K562 (cell line): ENCODE measurements around the gene RNASE8. TPM values are rescaled to one million over a fixed set of nuclear protein-coding genes. Genes with fewer than 3 reads are reported as not detected.

Source experiments
- ATAC-seq: fragments of 200-7000 bp; cut with Tn5 transposase; 3 replicates; pipeline ENCODE4 v1.9.1; 2020; ENCODE audit warnings: moderate library complexity
- BruUV-seq: library from RNA; stranded (reverse); fragments of 400-500 nt; replicated peaks from 2 replicates; lab custom pipeline; 2021; lab: Mats Ljungman, UMichigan
- CTCF ChIA-PET: fragments of 300-600 bp; formaldehyde crosslinking; extraction: SDS; loops from one replicate; lab custom pipeline; 2021; ENCODE audit warnings: low intra/inter-chr PET ratio; lab: Yijun Ruan, JAX
- POLR2A ChIA-PET: fragments of 300-600, 350-650 bp; sonication (Branson Sonifier 250); formaldehyde crosslinking; extraction: SDS; loops from one replicate; lab custom pipeline; 2021; ENCODE audit warnings: antibody characterized with exemption, inconsistent platforms; lab: Yijun Ruan, JAX
- DNase-seq, 4 experiments: peaks; one replicate each; pipeline versions ENCODE4 v3.0.0 to v3.0.0-alpha.2; 2011 to 2018; ENCODE audit warnings: low spot score in 3 of 4, mixed read lengths in 3 of 4; ENCODE audit errors: extremely low read depth in 1 of 4
- FAIRE-seq: peaks from 2 replicates; lab custom pipeline; 2011; peaks lifted over from hg19 to GRCh38; lab: Jason Lieb, UNC
- H2AFZ ChIP-seq: 2 replicates; pipeline ENCODE4 v1.6.0; 2011; ENCODE audit warnings: low read depth, low read length, control low read depth, inconsistent platforms
- H3K27ac ChIP-seq: fragments of 200-600 bp; 3 replicates; pipeline ENCODE4 v1.8.0; 2011; ENCODE audit warnings: low read depth, mild to moderate bottlenecking, control low read depth, inconsistent platforms, low read length, moderate library complexity, mixed read lengths; ENCODE audit errors: extremely low read depth
- H3K27me3 ChIP-seq, 2 experiments: fragments of 300-600 bp in 1 of 2; 2 replicates in 1 of 2; 3 replicates in 1 of 2; pipeline versions ENCODE4 v1.6.0 to v1.8.0; 2011; ENCODE audit warnings: inconsistent platforms in 2 of 2, low read length in 2 of 2, mild to moderate bottlenecking in 1 of 2, mixed read lengths in 1 of 2, moderate library complexity in 1 of 2; ENCODE audit not compliant: control insufficient read depth in 2 of 2, insufficient read depth in 2 of 2
- H3K36me3 ChIP-seq: fragments of 300-600 bp; 3 replicates; pipeline ENCODE4 v1.8.0; 2011; ENCODE audit warnings: mild to moderate bottlenecking, low read length, inconsistent platforms; ENCODE audit not compliant: control insufficient read depth, insufficient read depth
- H3K4me1 ChIP-seq, 2 experiments: fragments of 200-600 bp in 1 of 2; replicated peaks in 1 of 2; 2 replicates in 1 of 2; 3 replicates in 1 of 2; pipeline versions ENCODE4 v1.5.1 to v1.8.0; 2011; ENCODE audit warnings: inconsistent platforms in 2 of 2, low read length in 2 of 2, mild to moderate bottlenecking in 1 of 2, mixed read lengths in 1 of 2, moderate library complexity in 1 of 2; ENCODE audit not compliant: control insufficient read depth in 2 of 2, insufficient read depth in 2 of 2
- H3K4me2 ChIP-seq: 2 replicates; pipeline ENCODE4 v1.6.1; 2011; ENCODE audit warnings: low read length, control low read depth, inconsistent platforms, mixed read lengths; ENCODE audit not compliant: insufficient read depth
- H3K4me3 ChIP-seq: fragments of 200-600 bp; sonication (generic), shearing (Covaris generic); 2 replicates; pipeline ENCODE4 v1.5.1; 2016; ENCODE audit warnings: control low read depth, inconsistent platforms
- H3K79me2 ChIP-seq: fragments of 200-600 bp; 3 replicates; pipeline ENCODE4 v1.8.0; 2011; ENCODE audit warnings: low read length, inconsistent platforms; ENCODE audit not compliant: control insufficient read depth, insufficient read depth
- H3K9ac ChIP-seq, 2 experiments: 2 replicates each; pipeline versions ENCODE4 v1.6.0 to v1.6.1; 2011; ENCODE audit warnings: low read depth in 2 of 2, low read length in 2 of 2, control low read depth in 1 of 2, inconsistent platforms in 1 of 2, mild to moderate bottlenecking in 1 of 2, mixed read lengths in 1 of 2; ENCODE audit not compliant: insufficient read depth in 1 of 2
- H3K9me1 ChIP-seq: one replicate; pipeline ENCODE4 v1.6.0; 2011; ENCODE audit warnings: inconsistent platforms, mild to moderate bottlenecking, low read length, moderate library complexity; ENCODE audit not compliant: control insufficient read depth, insufficient read depth
- H3K9me3 ChIP-seq: replicated peaks from 2 replicates; pipeline ENCODE4 v1.5.1; 2011; ENCODE audit warnings: low read depth, low read length, inconsistent platforms; ENCODE audit not compliant: control insufficient read depth, insufficient read depth
- H4K20me1 ChIP-seq: replicated peaks from 2 replicates; pipeline ENCODE4 v1.6.1; 2011; ENCODE audit warnings: low read length, inconsistent platforms, mixed read lengths; ENCODE audit not compliant: control insufficient read depth, insufficient read depth
- CEBPB ChIP-seq: fragments of 450-650 bp; IDR thresholded peaks from 2 replicates; pipeline ENCODE4 v1.6.1; 2016; ENCODE audit warnings: missing genetic modification characterization, missing compliant biosample characterization
- MTF1 ChIP-seq: fragments of 250-450 bp; sonication (Bioruptor Pico); IDR thresholded peaks from 2 replicates; pipeline ENCODE4 v1.9.0; 2021; ENCODE audit warnings: moderate library complexity, mild to moderate bottlenecking, inconsistent platforms, borderline replicate concordance
- PCBP1 ChIP-seq: fragments of 200-400 bp; formaldehyde crosslinking; IDR thresholded peaks from 2 replicates; pipeline ENCODE4 v1.6.1; 2018; ENCODE audit warnings: mild to moderate bottlenecking, low read depth, low read length; ENCODE audit not compliant: poor library complexity, severe bottlenecking
- PTTG1 ChIP-seq: fragments of 450-650 bp; IDR thresholded peaks from 2 replicates; pipeline ENCODE4 v1.6.1; 2016; ENCODE audit warnings: low read depth, mild to moderate bottlenecking, missing genetic modification characterization, missing compliant biosample characterization
- SPI1 ChIP-seq: IDR thresholded peaks from 2 replicates; pipeline ENCODE4 v1.6.1; 2011; ENCODE audit warnings: low read depth, low read length, control low read depth, borderline replicate concordance
- WGBS: fragments of 100-300 bp; shearing (Covaris generic); methylation state at CpG from one replicate; pipeline ENCODE4 v1.1.6; 2016; ENCODE audit warnings: low coverage, mixed read lengths; ENCODE audit not compliant: insufficient coverage; ENCODE audit errors: missing lambda C conversion rate; 5-methylcytosine and 5-hydroxymethylcytosine counted together
- in situ Hi-C: fragments of 300-500 bp; cut with MboI; formaldehyde crosslinking; loops from 4 replicates; pipeline ENCODE4 v1.15.0; 2018; ENCODE audit warnings: inconsistent platforms, mixed read lengths
- intact Hi-C: fragments of 100-400 bp; cut with micrococcal nuclease; formaldehyde crosslinking; loops from 2 replicates; pipeline ENCODE4 v1.14.2; 2022
- polyA plus RNA-seq, 8 experiments: library from polyadenylated mRNA; depleted of rRNA in 4 of 8; stranded (reverse) in 5 of 8; unstranded in 3 of 8; fragments of >200 nt; fragmentation: Nextera tagmentation in 2 of 8; fragmentation: Illumina TruSeq in 1 of 8; extraction: Ambion mirVana in 2 of 8; extraction: Trizol in 1 of 8; gene quantifications; 2 replicates each; pipeline versions ENCODE4 v1.2.1 to v1.2.3, GENCODE V29; 2011 to 2014; ENCODE audit warnings: inconsistent platforms in 1 of 8, missing spikeins in 1 of 8
- total RNA-seq, 7 experiments: library from RNA; depleted of rRNA in 6 of 7; stranded (reverse); fragments of >200 nt in 6 of 7; fragmentation: Illumina TruSeq in 2 of 7; extraction: Trizol in 2 of 7; gene quantifications; 2 replicates each; pipeline versions ENCODE4 v1.2.1 to v1.2.3, GENCODE V29; 2011 to 2021; ENCODE audit warnings: low replicate concordance in 1 of 7
- TF ChIP-seq, protein P1 (sequence below): sonication (generic); formaldehyde crosslinking; IDR thresholded peaks from 2 replicates; pipeline ENCODE4 v1.8.0; 2022; ENCODE audit warnings: mild to moderate bottlenecking, missing genetic modification reagents

RNASE8 gene
- total and polyA plus RNA-seq, 9 of the 15 experiments (the other 6 are each of a cell fraction or from before 2014, with no cell fraction given) = not detected

DNA sequence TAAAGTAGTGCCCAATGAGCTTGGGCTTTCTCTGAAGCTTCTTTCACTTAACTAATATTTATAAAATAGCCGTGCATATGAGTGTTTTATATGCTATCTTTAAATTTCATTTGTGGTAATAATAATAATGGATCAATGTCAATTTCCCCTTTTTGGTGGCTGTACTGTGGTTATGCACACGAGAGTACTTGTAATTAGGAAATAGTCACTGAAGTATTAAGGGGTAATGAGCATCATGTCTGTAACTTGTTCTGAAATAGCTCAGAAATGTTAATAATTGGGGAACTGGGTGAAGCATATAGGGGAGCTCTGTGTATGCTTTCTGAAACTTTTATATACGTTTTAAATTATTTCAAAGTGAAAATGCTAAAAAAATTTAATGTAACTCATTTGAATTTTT, 7.0 kb upstream of the RNASE8 start:
- CTCF ChIA-PET = no interaction called here
- intact Hi-C loops = no loop called here
- no TSS peak for BruUV-seq
- DNase-seq (no peak), FAIRE-seq (no peak), ATAC-seq (no peak)
- Histone ChIP-seq H4K20me1 (no peaks in the 10 kb centered on the region), H3K4me2 (no peak overlapping the region), H3K36me3 (no peaks in the 10 kb centered on the region), H2AFZ (no peak overlapping the region), H3K9me1 (no peaks in the 10 kb centered on the region), H3K9me3 (no peaks in the 10 kb centered on the region), H3K79me2 (no peaks in the 10 kb centered on the region), H3K4me3 (no peak overlapping the region), H3K9ac (no peak overlapping the region), H3K27ac (no peak overlapping the region), H3K4me1 (peaks cover 0 to 3% of the 10 kb centered on the region in 2 experiments; a peak in 1 of 5 replicates), H3K27me3 (no peaks in the 10 kb centered on the region)
- in situ Hi-C loops = no loop called here
- 28% methylated on average over 3 of the region's 3 CpGs for WGBS
- TF ChIP-seq PTTG1 (no peak), PCBP1 (no peak), MTF1 (no peak), CEBPB (no peak)
- POLR2A ChIA-PET = no interaction called here

DNA sequence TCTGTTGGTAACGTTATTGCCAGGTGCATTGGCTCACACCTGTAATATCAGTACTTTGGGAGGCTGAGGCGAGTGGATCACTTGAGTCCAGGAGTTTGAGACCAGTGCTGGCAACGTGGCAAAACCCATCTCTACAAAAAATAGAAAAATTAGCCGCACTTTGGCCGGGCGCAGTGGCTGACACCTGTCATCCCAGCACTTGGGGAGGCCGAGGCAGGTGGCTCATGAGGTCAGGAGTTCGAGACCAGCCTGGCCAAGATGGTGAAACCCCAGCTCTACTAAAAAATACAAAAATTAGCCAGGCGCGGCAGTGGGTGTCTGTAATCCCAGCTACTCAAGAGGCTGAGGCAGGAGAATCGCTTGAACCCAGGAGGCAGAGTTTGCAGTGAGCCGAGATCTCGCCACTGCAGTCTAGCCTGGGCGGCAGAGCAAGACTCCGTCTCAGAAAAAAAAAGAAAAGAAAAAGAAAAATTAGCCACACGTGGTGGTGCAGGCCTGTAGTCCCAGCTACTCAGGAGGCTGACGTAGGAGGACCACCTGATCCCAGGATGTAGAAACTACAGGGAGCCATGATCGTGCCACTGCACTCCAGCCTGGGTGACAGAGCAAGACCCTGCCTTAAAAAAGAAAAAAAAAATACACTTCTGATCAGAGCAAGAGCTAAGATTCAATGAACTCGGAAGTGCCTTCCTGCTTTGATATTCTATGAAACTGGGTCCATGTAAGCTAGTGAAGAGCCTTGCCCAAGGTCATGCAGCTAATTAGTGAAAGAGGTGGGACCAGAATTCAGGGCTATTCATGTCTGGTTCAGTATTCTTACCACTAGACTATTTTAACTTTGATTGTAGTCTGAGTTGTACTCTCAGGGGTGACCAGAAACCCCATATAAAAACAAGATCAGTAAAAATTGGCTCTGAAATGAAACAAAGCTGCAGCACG, 4.2 kb upstream of the RNASE8 start:
- H2AFZ ChIP-seq = 0 out of 2 replicates have a peak overlapping the region, but pooled peaks have one; percentile 8
- intact Hi-C loops (no loop called here), in situ Hi-C loops (no loop called here)
- H3K4me3 ChIP-seq = no peak overlapping the region
- no TSS peak for BruUV-seq
- FAIRE-seq = no peak
- H3K27ac ChIP-seq = no peak overlapping the region
- DNase-seq = no peak
- POLR2A ChIA-PET = no interaction called here
- H3K4me2 ChIP-seq = no peak overlapping the region
- no peaks in the 10 kb centered on the region for H3K79me2 ChIP-seq
- H3K9me3 ChIP-seq = no peaks in the 10 kb centered on the region
- H3K4me1 ChIP-seq = peaks cover 0 to 1% of the 10 kb centered on the region in 2 experiments; a peak in 1 of 5 replicates
- no peaks in the 10 kb centered on the region for H3K9me1 ChIP-seq
- TF ChIP-seq, protein P1, sequence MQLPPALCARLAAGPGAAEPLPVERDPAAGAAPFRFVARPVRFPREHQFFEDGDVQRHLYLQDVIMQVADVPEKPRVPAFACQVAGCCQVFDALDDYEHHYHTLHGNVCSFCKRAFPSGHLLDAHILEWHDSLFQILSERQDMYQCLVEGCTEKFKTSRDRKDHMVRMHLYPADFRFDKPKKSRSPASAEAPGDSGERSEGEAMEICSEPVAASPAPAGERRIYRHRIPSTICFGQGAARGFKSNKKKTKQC (CRISPR knock-in tag) = no peak
- no peak for TF ChIP-seq SPI1
- TF ChIP-seq, all 486 proteins: peak for 0
- H3K27me3 ChIP-seq = no peaks in the 10 kb centered on the region
- no peaks in the 10 kb centered on the region for H4K20me1 ChIP-seq
- H3K36me3 ChIP-seq = no peaks in the 10 kb centered on the region
- CTCF ChIA-PET = no interaction called here
- WGBS = 56% methylated on average over 16 of the region's 20 CpGs
- H3K9ac ChIP-seq = no peak overlapping the region
- no peak for ATAC-seq
